Measurements from ENCODE around the gene RGCC. TPM values are rescaled to one million over a fixed set of nuclear protein-coding genes. Genes with fewer than 3 reads are reported as not detected.

RGCC gene
- total and polyA plus RNA-seq, 9 of the 15 experiments (the other 6 are each of a cell fraction or from before 2014, with no cell fraction given) = 0.51 to 10.4 (median 5.8) TPM

DNA sequence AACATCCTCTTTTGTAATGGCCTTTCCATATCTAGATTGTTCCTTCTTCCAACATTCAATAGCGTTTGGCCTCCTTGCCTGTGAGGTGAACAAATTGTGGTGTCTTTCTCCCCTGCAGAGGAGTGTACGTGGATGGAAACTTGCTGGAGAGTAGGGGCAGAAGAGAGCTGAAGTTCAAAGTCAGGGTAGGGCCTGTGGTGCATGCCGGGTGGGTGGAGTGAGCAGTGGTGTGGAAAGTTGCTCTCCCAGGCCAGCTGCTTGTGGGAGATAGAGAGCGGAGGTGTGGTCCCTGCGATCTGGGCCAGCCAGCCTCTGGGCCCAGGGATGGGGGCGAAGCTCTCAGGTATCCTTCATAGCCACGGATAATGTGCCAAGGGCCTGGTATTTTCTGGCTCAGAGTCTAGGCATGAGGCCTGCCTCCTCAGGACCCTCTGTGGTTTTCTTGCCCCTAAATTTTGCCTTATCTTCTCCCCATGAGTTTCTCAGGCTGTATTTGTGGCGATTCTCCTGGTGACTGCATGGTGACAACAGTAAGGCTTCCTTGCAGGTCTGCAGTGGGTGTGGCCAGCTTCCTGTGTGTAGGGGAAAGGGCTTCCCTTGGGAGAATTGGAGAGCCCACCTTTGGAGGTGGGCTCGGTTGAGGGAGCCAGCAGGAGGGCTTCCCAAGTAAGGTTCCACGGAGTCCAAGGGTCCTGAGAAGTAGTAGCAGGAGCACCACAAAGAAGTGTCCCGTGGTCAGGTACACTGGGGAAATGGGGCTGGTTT lies 6.7 kb downstream of the RGCC start (continued):
- TF ChIP-seq, protein P1, sequence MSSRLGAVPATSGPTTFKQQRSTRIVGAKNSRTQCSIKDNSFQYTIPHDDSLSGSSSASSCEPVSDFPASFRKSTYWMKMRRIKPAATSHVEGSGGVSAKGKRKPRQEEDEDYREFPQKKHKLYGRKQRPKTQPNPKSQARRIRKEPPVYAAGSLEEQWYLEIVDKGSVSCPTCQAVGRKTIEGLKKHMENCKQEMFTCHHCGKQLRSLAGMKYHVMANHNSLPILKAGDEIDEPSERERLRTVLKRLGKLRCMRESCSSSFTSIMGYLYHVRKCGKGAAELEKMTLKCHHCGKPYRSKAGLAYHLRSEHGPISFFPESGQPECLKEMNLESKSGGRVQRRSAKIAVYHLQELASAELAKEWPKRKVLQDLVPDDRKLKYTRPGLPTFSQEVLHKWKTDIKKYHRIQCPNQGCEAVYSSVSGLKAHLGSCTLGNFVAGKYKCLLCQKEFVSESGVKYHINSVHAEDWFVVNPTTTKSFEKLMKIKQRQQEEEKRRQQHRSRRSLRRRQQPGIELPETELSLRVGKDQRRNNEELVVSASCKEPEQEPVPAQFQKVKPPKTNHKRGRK (tag; IDR thresholded peaks at IDR 0.05) = no peak
- TF ChIP-seq, protein P2, sequence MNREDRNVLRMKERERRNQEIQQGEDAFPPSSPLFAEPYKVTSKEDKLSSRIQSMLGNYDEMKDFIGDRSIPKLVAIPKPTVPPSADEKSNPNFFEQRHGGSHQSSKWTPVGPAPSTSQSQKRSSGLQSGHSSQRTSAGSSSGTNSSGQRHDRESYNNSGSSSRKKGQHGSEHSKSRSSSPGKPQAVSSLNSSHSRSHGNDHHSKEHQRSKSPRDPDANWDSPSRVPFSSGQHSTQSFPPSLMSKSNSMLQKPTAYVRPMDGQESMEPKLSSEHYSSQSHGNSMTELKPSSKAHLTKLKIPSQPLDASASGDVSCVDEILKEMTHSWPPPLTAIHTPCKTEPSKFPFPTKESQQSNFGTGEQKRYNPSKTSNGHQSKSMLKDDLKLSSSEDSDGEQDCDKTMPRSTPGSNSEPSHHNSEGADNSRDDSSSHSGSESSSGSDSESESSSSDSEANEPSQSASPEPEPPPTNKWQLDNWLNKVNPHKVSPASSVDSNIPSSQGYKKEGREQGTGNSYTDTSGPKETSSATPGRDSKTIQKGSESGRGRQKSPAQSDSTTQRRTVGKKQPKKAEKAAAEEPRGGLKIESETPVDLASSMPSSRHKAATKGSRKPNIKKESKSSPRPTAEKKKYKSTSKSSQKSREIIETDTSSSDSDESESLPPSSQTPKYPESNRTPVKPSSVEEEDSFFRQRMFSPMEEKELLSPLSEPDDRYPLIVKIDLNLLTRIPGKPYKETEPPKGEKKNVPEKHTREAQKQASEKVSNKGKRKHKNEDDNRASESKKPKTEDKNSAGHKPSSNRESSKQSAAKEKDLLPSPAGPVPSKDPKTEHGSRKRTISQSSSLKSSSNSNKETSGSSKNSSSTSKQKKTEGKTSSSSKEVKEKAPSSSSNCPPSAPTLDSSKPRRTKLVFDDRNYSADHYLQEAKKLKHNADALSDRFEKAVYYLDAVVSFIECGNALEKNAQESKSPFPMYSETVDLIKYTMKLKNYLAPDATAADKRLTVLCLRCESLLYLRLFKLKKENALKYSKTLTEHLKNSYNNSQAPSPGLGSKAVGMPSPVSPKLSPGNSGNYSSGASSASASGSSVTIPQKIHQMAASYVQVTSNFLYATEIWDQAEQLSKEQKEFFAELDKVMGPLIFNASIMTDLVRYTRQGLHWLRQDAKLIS (CRISPR knock-in tag; IDR thresholded peaks at IDR 0.05) = no peak
- TF ChIP-seq NFYB (IDR thresholded peaks at IDR 0.05; ENCODE audit: extremely low read depth, insufficient read length) (no peak), PHF8 (IDR thresholded peaks at IDR 0.05; ENCODE audit: borderline replicate concordance, low read length) (no peak), GATA2 (CRISPR knock-in tag; IDR thresholded peaks at IDR 0.05) (0 out of 2 replicates have a peak, but pooled peaks have one; percentile 42), ZZZ3 (IDR thresholded peaks at IDR 0.05) (no peak), ZNF212 (CRISPR knock-in tag; IDR thresholded peaks at IDR 0.05) (no peak), BRCA1 (IDR thresholded peaks at IDR 0.05) (no peak), BRCA1 (CRISPR knock-in tag; IDR thresholded peaks at IDR 0.05) (no peak), SIX5 (IDR thresholded peaks at IDR 0.05; ENCODE audit: borderline replicate concordance in 1 of 2, insufficient read depth in 1 of 2, low read depth in 1 of 2, low read length in 2 of 2) (no peak), ELF2 (CRISPR knock-in tag; IDR thresholded peaks at IDR 0.05) (no peak), POLR2AphosphoS5 (IDR thresholded peaks at IDR 0.05; ENCODE audit: control insufficient read depth, insufficient read depth, low read depth, low read length) (peak; percentile 42; the same call in 1 of the 2 replicates), TAF9B (IDR thresholded peaks at IDR 0.05; ENCODE audit: partially characterized antibody) (no peak)
- TF ChIP-seq, protein P3, sequence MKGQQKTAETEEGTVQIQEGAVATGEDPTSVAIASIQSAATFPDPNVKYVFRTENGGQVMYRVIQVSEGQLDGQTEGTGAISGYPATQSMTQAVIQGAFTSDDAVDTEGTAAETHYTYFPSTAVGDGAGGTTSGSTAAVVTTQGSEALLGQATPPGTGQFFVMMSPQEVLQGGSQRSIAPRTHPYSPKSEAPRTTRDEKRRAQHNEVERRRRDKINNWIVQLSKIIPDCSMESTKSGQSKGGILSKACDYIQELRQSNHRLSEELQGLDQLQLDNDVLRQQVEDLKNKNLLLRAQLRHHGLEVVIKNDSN (CRISPR knock-in tag; IDR thresholded peaks at IDR 0.05) = no peak
- TF ChIP-seq, protein P4, sequence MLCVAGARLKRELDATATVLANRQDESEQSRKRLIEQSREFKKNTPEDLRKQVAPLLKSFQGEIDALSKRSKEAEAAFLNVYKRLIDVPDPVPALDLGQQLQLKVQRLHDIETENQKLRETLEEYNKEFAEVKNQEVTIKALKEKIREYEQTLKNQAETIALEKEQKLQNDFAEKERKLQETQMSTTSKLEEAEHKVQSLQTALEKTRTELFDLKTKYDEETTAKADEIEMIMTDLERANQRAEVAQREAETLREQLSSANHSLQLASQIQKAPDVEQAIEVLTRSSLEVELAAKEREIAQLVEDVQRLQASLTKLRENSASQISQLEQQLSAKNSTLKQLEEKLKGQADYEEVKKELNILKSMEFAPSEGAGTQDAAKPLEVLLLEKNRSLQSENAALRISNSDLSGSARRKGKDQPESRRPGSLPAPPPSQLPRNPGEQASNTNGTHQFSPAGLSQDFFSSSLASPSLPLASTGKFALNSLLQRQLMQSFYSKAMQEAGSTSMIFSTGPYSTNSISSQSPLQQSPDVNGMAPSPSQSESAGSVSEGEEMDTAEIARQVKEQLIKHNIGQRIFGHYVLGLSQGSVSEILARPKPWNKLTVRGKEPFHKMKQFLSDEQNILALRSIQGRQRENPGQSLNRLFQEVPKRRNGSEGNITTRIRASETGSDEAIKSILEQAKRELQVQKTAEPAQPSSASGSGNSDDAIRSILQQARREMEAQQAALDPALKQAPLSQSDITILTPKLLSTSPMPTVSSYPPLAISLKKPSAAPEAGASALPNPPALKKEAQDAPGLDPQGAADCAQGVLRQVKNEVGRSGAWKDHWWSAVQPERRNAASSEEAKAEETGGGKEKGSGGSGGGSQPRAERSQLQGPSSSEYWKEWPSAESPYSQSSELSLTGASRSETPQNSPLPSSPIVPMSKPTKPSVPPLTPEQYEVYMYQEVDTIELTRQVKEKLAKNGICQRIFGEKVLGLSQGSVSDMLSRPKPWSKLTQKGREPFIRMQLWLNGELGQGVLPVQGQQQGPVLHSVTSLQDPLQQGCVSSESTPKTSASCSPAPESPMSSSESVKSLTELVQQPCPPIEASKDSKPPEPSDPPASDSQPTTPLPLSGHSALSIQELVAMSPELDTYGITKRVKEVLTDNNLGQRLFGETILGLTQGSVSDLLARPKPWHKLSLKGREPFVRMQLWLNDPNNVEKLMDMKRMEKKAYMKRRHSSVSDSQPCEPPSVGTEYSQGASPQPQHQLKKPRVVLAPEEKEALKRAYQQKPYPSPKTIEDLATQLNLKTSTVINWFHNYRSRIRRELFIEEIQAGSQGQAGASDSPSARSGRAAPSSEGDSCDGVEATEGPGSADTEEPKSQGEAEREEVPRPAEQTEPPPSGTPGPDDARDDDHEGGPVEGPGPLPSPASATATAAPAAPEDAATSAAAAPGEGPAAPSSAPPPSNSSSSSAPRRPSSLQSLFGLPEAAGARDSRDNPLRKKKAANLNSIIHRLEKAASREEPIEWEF (CRISPR knock-in tag; IDR thresholded peaks at IDR 0.05) = no peak

Measured in K562 (cell line).